ENCODE data around the gene SH2D4B. TPM values are rescaled to one million over a fixed set of nuclear protein-coding genes. Genes with fewer than 3 reads are reported as not detected.
A peak's percentile ranks its signal among the peaks of the same experiment; 100 is the strongest.

The SH2D4B gene
- total RNA-seq, 1 experiment from 2014 or later = 0.24 TPM

GRCh38 chr10:80589726-80590373 is 52.1 kb downstream of the SH2D4B start:
- no TSS peak for BruUV-seq (replicated peaks)
- H3K4me2 ChIP-seq = no peak overlapping the region
- H3K4me3 ChIP-seq = no peak overlapping the region
- H3K4me1 ChIP-seq (replicated peaks; ENCODE audit: insufficient read depth) = no peaks in the 10 kb centered on the region
- H3F3A ChIP-seq (ENCODE audit: insufficient read depth, low read depth) = no peaks in the 10 kb centered on the region
- ChIA-PET CTCF (no interaction called here), POLR2A (ENCODE audit: unreplicated experiment) (no interaction called here)
- TF ChIP-seq CTCF (conservative IDR thresholded peaks at IDR 0.05) (no peak), EZH2 (IDR thresholded peaks at IDR 0.05; ENCODE audit: low read depth) (no peak)
- H3K9me3 ChIP-seq (ENCODE audit: insufficient read depth, low read depth) = no peaks in the 10 kb centered on the region
- no peaks in the 10 kb centered on the region for H3K79me2 ChIP-seq (ENCODE audit: low read depth)
- peaks cover 9% of the 10 kb centered on the region; the same call in 1 of the 2 replicates for H3K27me3 ChIP-seq (ENCODE audit: insufficient read depth, low read depth)
- H3K27ac ChIP-seq = no peak overlapping the region
- no peaks in the 10 kb centered on the region for H3K36me3 ChIP-seq (ENCODE audit: low read depth)
- H3K9me2 ChIP-seq (ENCODE audit: insufficient read depth) = no peaks in the 10 kb centered on the region
- H2AFZ ChIP-seq = no peak overlapping the region
- DNase-seq = no peak
- no peaks in the 10 kb centered on the region for H4K20me1 ChIP-seq (ENCODE audit: insufficient read depth)
- intact Hi-C loops (cut with micrococcal nuclease; ENCODE audit: unreplicated experiment) = no loop called here

GRCh38 chr10:80590585-80591125 is 53.0 kb downstream of the SH2D4B start:
- no peaks in the 10 kb centered on the region for H3K9me2 ChIP-seq (ENCODE audit: insufficient read depth)
- no peaks in the 10 kb centered on the region for H4K20me1 ChIP-seq (ENCODE audit: insufficient read depth)
- H3F3A ChIP-seq (ENCODE audit: insufficient read depth, low read depth) = no peaks in the 10 kb centered on the region
- DNase-seq = no peak
- ChIA-PET POLR2A (ENCODE audit: unreplicated experiment) (no interaction called here), CTCF (no interaction called here)
- no peaks in the 10 kb centered on the region for H3K9me3 ChIP-seq (ENCODE audit: insufficient read depth, low read depth)
- no peak overlapping the region for H3K4me2 ChIP-seq
- intact Hi-C loops (cut with micrococcal nuclease; ENCODE audit: unreplicated experiment) = no loop called here
- peaks cover 6% of the 10 kb centered on the region; the same call in 1 of the 2 replicates for H3K27me3 ChIP-seq (ENCODE audit: insufficient read depth, low read depth)
- H2AFZ ChIP-seq = no peak overlapping the region
- no peaks in the 10 kb centered on the region for H3K36me3 ChIP-seq (ENCODE audit: low read depth)
- H3K4me3 ChIP-seq = no peak overlapping the region
- no peak overlapping the region for H3K27ac ChIP-seq
- H3K4me1 ChIP-seq (replicated peaks; ENCODE audit: insufficient read depth) = no peaks in the 10 kb centered on the region
- TF ChIP-seq EZH2 (IDR thresholded peaks at IDR 0.05; ENCODE audit: low read depth) (no peak), CTCF (conservative IDR thresholded peaks at IDR 0.05) (no peak)
- H3K79me2 ChIP-seq (ENCODE audit: low read depth) = no peaks in the 10 kb centered on the region
- BruUV-seq (replicated peaks) = no TSS peak

- intact Hi-C loops (cut with micrococcal nuclease; ENCODE audit: unreplicated experiment) = loop anchor here (5.0 kb wide), 2 partner anchors 154 to 214 kb away; no protein-coding TSS in a partner anchor
- Histone ChIP-seq H3K4me2 (no peak overlapping the region), H3K4me3 (no peak overlapping the region), H3K36me3 (ENCODE audit: low read depth) (no peaks in the 10 kb centered on the region), H3K9me3 (ENCODE audit: insufficient read depth, low read depth) (no peaks in the 10 kb centered on the region), H3K27me3 (ENCODE audit: insufficient read depth, low read depth) (no peaks in the 10 kb centered on the region), H2AFZ (no peak overlapping the region), H3K4me1 (replicated peaks; ENCODE audit: insufficient read depth) (no peaks in the 10 kb centered on the region), H3K27ac (no peak overlapping the region), H3K79me2 (ENCODE audit: low read depth) (no peaks in the 10 kb centered on the region), H3F3A (ENCODE audit: insufficient read depth, low read depth) (no peaks in the 10 kb centered on the region), H4K20me1 (ENCODE audit: insufficient read depth) (no peaks in the 10 kb centered on the region), H3K9me2 (ENCODE audit: insufficient read depth) (no peaks in the 10 kb centered on the region)
- DNase-seq = peak in 1 of 2 experiments; percentile 10
- ChIA-PET CTCF (interaction anchor here (0.6 to 1.2 kb wide), 2 partner anchors 29 to 166 kb away, joined by 3 read pairs; no protein-coding TSS in a partner anchor), POLR2A (ENCODE audit: unreplicated experiment) (no interaction called here)
- TF ChIP-seq EZH2 (IDR thresholded peaks at IDR 0.05; ENCODE audit: low read depth) (no peak), CTCF (conservative IDR thresholded peaks at IDR 0.05) (peak; percentile 80)
- BruUV-seq (replicated peaks) = no TSS peak
These were observed 58.9 kb downstream of the SH2D4B start for GRCh38 chr10:80596391-80597257.

Measured in PC-9 (cell line).